DOHH2 (cell line): ENCODE results near the gene OTX1.

Experiments used
- H3F3A ChIP-seq: fragments of 200-600 bp; sonication (generic), shearing (Covaris generic); 2 replicates; pipeline ENCODE4 v1.6.0; 2016; ENCODE audit warnings: antibody characterized with exemption, mild to moderate bottlenecking; ENCODE audit not compliant: control insufficient read depth, insufficient read depth
- H3K27ac ChIP-seq: fragments of 200-600 bp; sonication (generic); 2 replicates; pipeline ENCODE4 v1.5.1; 2014; ENCODE audit warnings: low read depth, mild to moderate bottlenecking, low read length, moderate library complexity
- H3K27me3 ChIP-seq: fragments of 200-600 bp; sonication (generic); 2 replicates; pipeline ENCODE4 v1.6.1; 2014; ENCODE audit warnings: mild to moderate bottlenecking, low read length, mixed read lengths; ENCODE audit not compliant: control insufficient read depth
- H3K36me3 ChIP-seq: fragments of 200-600 bp; sonication (generic); 2 replicates; pipeline ENCODE4 v1.6.1; 2014; ENCODE audit warnings: mild to moderate bottlenecking, low read length, moderate library complexity, mixed read lengths; ENCODE audit not compliant: control insufficient read depth
- H3K4me1 ChIP-seq: fragments of 200-600 bp; sonication (generic); 2 replicates; pipeline ENCODE4 v1.6.1; 2014; ENCODE audit warnings: mild to moderate bottlenecking, low read length, mixed read lengths; ENCODE audit not compliant: control insufficient read depth
- H3K4me2 ChIP-seq: fragments of 200-600 bp; sonication (generic); 2 replicates; pipeline ENCODE4 v1.6.0; 2014; ENCODE audit warnings: mild to moderate bottlenecking, low read length, moderate library complexity
- H3K4me3 ChIP-seq: fragments of 200-600 bp; sonication (generic); 2 replicates; pipeline ENCODE4 v1.5.1; 2014; ENCODE audit warnings: mild to moderate bottlenecking, low read length, mixed read lengths
- H3K79me2 ChIP-seq: fragments of 200-600 bp; sonication (generic); 2 replicates; pipeline ENCODE4 v1.6.1; 2014; ENCODE audit warnings: mild to moderate bottlenecking, low read length, mixed read lengths; ENCODE audit not compliant: control insufficient read depth
- H3K9me2 ChIP-seq: fragments of 200-600 bp; sonication (generic); replicated peaks from 2 replicates; pipeline ENCODE4 v1.6.1; 2014; ENCODE audit warnings: mild to moderate bottlenecking, low read length, mixed read lengths; ENCODE audit not compliant: control insufficient read depth
- H3K9me3 ChIP-seq: fragments of 200-600 bp; sonication (generic); 2 replicates; pipeline ENCODE4 v1.6.1; 2014; ENCODE audit warnings: antibody characterized with exemption, low read length, mixed read lengths; ENCODE audit not compliant: control insufficient read depth, insufficient read depth
- H4K20me1 ChIP-seq: fragments of 200-600 bp; sonication (generic); 2 replicates; pipeline ENCODE4 v1.6.0; 2014; ENCODE audit warnings: low read depth, mild to moderate bottlenecking, antibody characterized with exemption, low read length, moderate library complexity; ENCODE audit not compliant: control insufficient read depth, insufficient read depth
- CTCF ChIP-seq: fragments of 200-600 bp; sonication (generic); IDR thresholded peaks from one replicate; pipeline ENCODE4 v1.5.1; 2014; ENCODE audit warnings: antibody characterized with exemption, mild to moderate bottlenecking, low read depth, low read length; ENCODE audit not compliant: poor library complexity, severe bottlenecking
- EZH2phosphoT487 ChIP-seq: fragments of 200-600 bp; sonication (generic); IDR thresholded peaks from 2 replicates; pipeline ENCODE4 v1.6.1; 2017; ENCODE audit warnings: borderline replicate concordance, mild to moderate bottlenecking, antibody characterized with exemption, low read length, moderate library complexity, mixed read lengths

OTX1 gene

GRCh38 chr2:63046961-63047320 lies 3.7 kb upstream of the OTX1 start:
- Histone ChIP-seq H3K4me1 (peaks cover 32% of the 10 kb centered on the region), H3K27me3 (peaks cover 48% of the 10 kb centered on the region), H3K4me2 (peak overlapping the region; percentile 79), H3F3A (peaks cover 15% of the 10 kb centered on the region), H3K9me3 (no peaks in the 10 kb centered on the region), H3K9me2 (no peaks in the 10 kb centered on the region), H3K27ac (no peak overlapping the region), H3K4me3 (no peak overlapping the region), H4K20me1 (0 out of 2 replicates have a peak, but pooled peaks cover 3% of the 10 kb centered on the region), H3K79me2 (no peaks in the 10 kb centered on the region), H3K36me3 (no peaks in the 10 kb centered on the region)
- TF ChIP-seq EZH2phosphoT487 (no peak), CTCF (no peak)

GRCh38 chr2:63047321-63048279 lies 3.0 kb upstream of the OTX1 start:
- Histone ChIP-seq H3K27me3 (peaks cover 48% of the 10 kb centered on the region), H3K4me2 (peak overlapping the region; percentile 79), H4K20me1 (0 out of 2 replicates have a peak, but pooled peaks cover 3% of the 10 kb centered on the region)

GRCh38 chr2:63048367-63049171 lies 2.1 kb upstream of the OTX1 start:
- no peaks in the 10 kb centered on the region for H3K9me3 ChIP-seq
- H3K9me2 ChIP-seq: no peaks in the 10 kb centered on the region
- H3F3A ChIP-seq: peaks cover 15% of the 10 kb centered on the region
- H3K4me2 ChIP-seq: peak overlapping the region; percentile 91
- 0 out of 2 replicates have a peak overlapping the region, but pooled peaks have one; percentile 62 for H3K4me3 ChIP-seq
- 0 out of 2 replicates have a peak, but pooled peaks cover 3% of the 10 kb centered on the region for H4K20me1 ChIP-seq
- H3K27me3 ChIP-seq: peaks cover 50% of the 10 kb centered on the region
- TF ChIP-seq EZH2phosphoT487 (no peak), CTCF (no peak)
- H3K79me2 ChIP-seq: no peaks in the 10 kb centered on the region
- no peaks in the 10 kb centered on the region for H3K36me3 ChIP-seq
- peaks cover 29% of the 10 kb centered on the region for H3K4me1 ChIP-seq
- no peak overlapping the region for H3K27ac ChIP-seq

More at GRCh38 chr2:63047321-63048279, 3.0 kb upstream of the OTX1 start:
- Histone ChIP-seq H3K9me2 (no peaks in the 10 kb centered on the region), H3K79me2 (no peaks in the 10 kb centered on the region), H3K9me3 (no peaks in the 10 kb centered on the region), H3K36me3 (no peaks in the 10 kb centered on the region), H3K27ac (no peak overlapping the region), H3K4me3 (peak overlapping the region; percentile 62), H3F3A (peaks cover 15% of the 10 kb centered on the region), H3K4me1 (peaks cover 32% of the 10 kb centered on the region)
- TF ChIP-seq EZH2phosphoT487 (peak; percentile 10; the same call in 1 of the 2 replicates), CTCF (peak; percentile 22)
